ENCODE data around the gene C16orf92. TPM values are rescaled to one million over a fixed set of nuclear protein-coding genes. Genes with fewer than 3 reads are reported as not detected.

The C16orf92 gene
- total RNA-seq, 4 donors from 2014 or later: not detected

GRCh38 chr16:30065102-30065942 lies 42.3 kb downstream of the C16orf92 start, which contains the start of gene ALDOA:
TSS of gene ALDOA (plus strand) at chr16:30065760. CDS start at chr16:30066898, 1,138 bp downstream.
- peak; percentile 99 for DNase-seq (ENCODE audit: extremely low spot score)
- Histone ChIP-seq H3K4me1 (peaks cover 52 to 72% (median 70%) of the 10 kb centered on the region in 4 donors), H3K9me3 (no peaks in the 10 kb centered on the region), H3K27ac (replicated peaks in 1 of 4) (peak within 1 kb of the TSS; percentile 98 to 100 (median 99)), H3K27me3 (no peaks in the 10 kb centered on the region), H3K4me3 (peak within 1 kb of the TSS; percentile 75 to 99 (median 92)), H3K36me3 (peaks cover 28 to 37% (median 34%) of the 10 kb centered on the region in 4 donors)
- under 1% methylated on average over 22 of the region's 99 CpGs for WGBS
- TF ChIP-seq POLR2AphosphoS5 (IDR thresholded peaks at IDR 0.05) (peak; percentile 94 to 99), EP300 (IDR thresholded peaks at IDR 0.05) (no peak), POLR2A (IDR thresholded peaks at IDR 0.05; ENCODE audit: low read depth) (peak; percentile 98)
- intact Hi-C loops (cut with DNase I): no loop called here

GRCh38 chr16:30065943-30066760 lies 43.2 kb downstream of the C16orf92 start:
- no peak for DNase-seq (ENCODE audit: extremely low spot score)

GRCh38 chr16:30066761-30067583 lies 44.0 kb downstream of the C16orf92 start:
- peak overlapping the region; percentile 98 to 100 (median 99) for H3K27ac ChIP-seq (replicated peaks in 1 of 4)
- peaks cover 51 to 77% (median 73%) of the 10 kb centered on the region in 4 donors for H3K4me1 ChIP-seq
- H3K4me3 ChIP-seq: peak overlapping the region; percentile 75 to 99 (median 92)
- no peak for DNase-seq (ENCODE audit: extremely low spot score)
- TF ChIP-seq EP300 (IDR thresholded peaks at IDR 0.05) (no peak), POLR2AphosphoS5 (IDR thresholded peaks at IDR 0.05) (no peak), POLR2A (IDR thresholded peaks at IDR 0.05; ENCODE audit: low read depth) (no peak), CTCF (IDR thresholded peaks at IDR 0.05) (no peak)
- H3K36me3 ChIP-seq: peaks cover 45 to 53% (median 51%) of the 10 kb centered on the region in 4 donors
- H3K27me3 ChIP-seq: no peaks in the 10 kb centered on the region
- WGBS: 43% methylated on average over 8 of the region's 21 CpGs
- intact Hi-C loops (cut with DNase I): no loop called here
- no peaks in the 10 kb centered on the region for H3K9me3 ChIP-seq

More at GRCh38 chr16:30065943-30066760, 43.2 kb downstream of the C16orf92 start:
- peak overlapping the region; percentile 75 to 99 (median 92) for H3K4me3 ChIP-seq
- intact Hi-C loops (cut with DNase I): no loop called here
- peaks cover 37 to 45% (median 43%) of the 10 kb centered on the region in 4 donors for H3K36me3 ChIP-seq
- under 1% methylated on average over 27 of the region's 44 CpGs for WGBS
- no peaks in the 10 kb centered on the region for H3K27me3 ChIP-seq
- H3K9me3 ChIP-seq: no peaks in the 10 kb centered on the region
- peaks cover 52 to 72% (median 70%) of the 10 kb centered on the region in 4 donors for H3K4me1 ChIP-seq
- H3K27ac ChIP-seq (replicated peaks in 1 of 4): peak overlapping the region; percentile 98 to 100 (median 99)
- TF ChIP-seq POLR2AphosphoS5 (IDR thresholded peaks at IDR 0.05): no peak
- no peak for TF ChIP-seq CTCF (IDR thresholded peaks at IDR 0.05)
- TF ChIP-seq EP300 (IDR thresholded peaks at IDR 0.05): no peak
- TF ChIP-seq POLR2A (IDR thresholded peaks at IDR 0.05; ENCODE audit: low read depth): no peak

GRCh38 chr16:30067584-30067916 lies 44.6 kb downstream of the C16orf92 start:
- no peak for DNase-seq (ENCODE audit: extremely low spot score)

More at GRCh38 chr16:30067584-30067916, 44.6 kb downstream of the C16orf92 start:
- Histone ChIP-seq H3K36me3 (peaks cover 48 to 59% (median 56%) of the 10 kb centered on the region in 4 donors), H3K4me3 (peak overlapping the region; percentile 75 to 99 (median 92)), H3K9me3 (no peaks in the 10 kb centered on the region), H3K27ac (replicated peaks in 1 of 4) (peak overlapping the region; percentile 98 to 100 (median 99)), H3K4me1 (peaks cover 51 to 75% (median 70%) of the 10 kb centered on the region in 4 donors), H3K27me3 (no peaks in the 10 kb centered on the region)
- TF ChIP-seq POLR2AphosphoS5 (IDR thresholded peaks at IDR 0.05) (no peak), POLR2A (IDR thresholded peaks at IDR 0.05; ENCODE audit: low read depth) (no peak), EP300 (IDR thresholded peaks at IDR 0.05) (no peak), CTCF (IDR thresholded peaks at IDR 0.05) (no peak)
- intact Hi-C loops (cut with DNase I): no loop called here
- WGBS: 75% methylated on average over 6 of the region's 6 CpGs

All from esophagus muscularis mucosa (tissue), 4 donors.